Activated T-cell treated with anti-CD3 and anti-CD28 coated beads, Interleukin-2, amount 50 U/mL, for 24 hours (primary cell): ENCODE data around the gene DENND2D.
A peak's percentile ranks its signal among the peaks of the same experiment; 100 is the strongest.

Source experiments
- DNase-seq: peaks from one replicate; pipeline ENCODE4 v3.0.0-alpha.2; 2020
- H3K27ac Mint-ChIP-seq: 2 replicates; pipeline ENCODE4 v1.8.0; 2020; ENCODE audit warnings: mild to moderate bottlenecking, mixed read lengths
- H3K27me3 Mint-ChIP-seq: 2 replicates; pipeline ENCODE4 v1.8.0; 2020; ENCODE audit warnings: mixed read lengths
- H3K36me3 Mint-ChIP-seq: 2 replicates; pipeline ENCODE4 v1.8.0; 2020; ENCODE audit warnings: low read depth, mixed read lengths
- H3K4me1 Mint-ChIP-seq: 2 replicates; pipeline ENCODE4 v1.8.0; 2020; ENCODE audit warnings: low read depth, mixed read lengths
- H3K4me3 Mint-ChIP-seq: 2 replicates; pipeline ENCODE4 v1.8.0; 2020; ENCODE audit warnings: mild to moderate bottlenecking, moderate library complexity, mixed read lengths
- H3K9me3 Mint-ChIP-seq: 2 replicates; pipeline ENCODE4 v1.8.0; 2020; ENCODE audit warnings: mixed read lengths

The DENND2D gene

GRCh38 chr1:111202366-111202706, 1.9 kb upstream of the DENND2D start:
- peaks cover 36% of the 10 kb centered on the region for H3K36me3 Mint-ChIP-seq
- peak overlapping the region; percentile 98 for H3K27ac Mint-ChIP-seq
- H3K27me3 Mint-ChIP-seq, result no peaks in the 10 kb centered on the region
- H3K4me3 Mint-ChIP-seq, result peak overlapping the region; percentile 96
- DNase-seq, result no peak
- H3K4me1 Mint-ChIP-seq, result peaks cover 58% of the 10 kb centered on the region
- H3K9me3 Mint-ChIP-seq, result no peaks in the 10 kb centered on the region

DNA sequence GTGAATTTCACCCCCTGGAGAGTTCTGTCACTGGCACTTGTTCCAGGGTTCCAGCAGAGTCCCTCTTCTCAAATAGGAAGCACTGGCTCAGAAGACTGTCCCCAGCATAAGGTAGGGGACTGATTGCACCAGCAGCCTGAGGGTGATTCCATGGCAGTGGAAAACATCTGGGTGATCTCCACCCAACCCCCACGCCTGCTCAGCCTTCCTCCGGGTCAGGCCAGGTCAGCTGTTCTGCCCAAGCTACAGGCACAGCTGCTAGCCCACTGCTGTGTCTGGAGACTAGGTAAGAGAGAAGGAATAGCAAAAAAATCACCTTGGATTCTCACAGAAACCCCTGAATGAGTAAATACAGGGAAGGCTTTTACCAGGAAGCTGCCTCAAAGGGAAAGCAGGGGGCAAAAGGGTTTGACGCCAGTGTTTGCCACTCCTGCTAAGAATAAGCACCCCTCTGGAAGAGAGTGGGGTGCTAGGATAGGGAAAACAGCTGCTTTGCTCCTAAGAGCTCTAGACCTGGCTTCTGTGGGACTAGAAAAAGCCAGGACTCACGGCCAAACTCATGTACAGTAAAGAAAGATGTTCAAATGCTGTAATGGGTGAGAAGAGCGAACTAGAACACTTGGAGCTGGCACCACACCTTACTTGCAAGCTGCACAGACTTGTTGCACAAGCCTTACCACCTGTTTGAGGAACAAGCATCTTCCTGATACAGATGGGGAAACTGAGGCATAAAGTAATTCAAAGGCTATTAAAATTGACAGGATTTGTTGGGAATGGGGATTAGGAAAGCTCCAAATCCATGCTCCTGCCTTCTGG, 1.0 kb upstream of the DENND2D start:
- no peak for DNase-seq
- Mint-ChIP-seq H3K4me3 (peak overlapping the region; percentile 96), H3K4me1 (peaks cover 63% of the 10 kb centered on the region), H3K27ac (peak overlapping the region; percentile 98), H3K36me3 (peaks cover 45% of the 10 kb centered on the region), H3K27me3 (no peaks in the 10 kb centered on the region), H3K9me3 (no peaks in the 10 kb centered on the region)

- Mint-ChIP-seq H3K9me3 (no peaks in the 10 kb centered on the region), H3K4me3 (peak overlapping the region; percentile 96), H3K27ac (peak overlapping the region; percentile 98), H3K4me1 (peaks cover 65% of the 10 kb centered on the region), H3K36me3 (peaks cover 52% of the 10 kb centered on the region), H3K27me3 (no peaks in the 10 kb centered on the region)
- DNase-seq, result no peak
These were observed 336 bp upstream of the DENND2D start for GRCh38 chr1:111200802-111201161.

DNA sequence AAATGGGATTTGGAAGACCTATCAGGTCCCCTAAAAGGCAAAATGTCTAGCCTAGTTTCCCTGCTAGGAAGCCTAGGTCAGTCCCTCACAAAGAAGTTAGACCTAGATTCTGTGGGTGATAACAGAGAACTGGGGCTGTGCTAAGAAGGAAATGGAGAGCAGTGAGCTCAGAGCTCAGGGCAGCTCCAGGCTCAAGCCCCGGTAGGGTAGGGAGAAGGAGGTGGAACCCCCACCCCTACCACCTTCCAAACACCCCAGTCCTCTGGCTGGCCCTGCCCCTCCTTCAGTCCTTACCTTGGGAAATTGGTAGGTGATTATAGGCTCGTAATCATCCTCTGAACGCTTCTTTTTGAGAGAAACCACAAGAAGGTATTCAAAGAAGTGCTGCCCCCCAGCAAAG, 1.1 kb downstream of the DENND2D start:
- peak overlapping the region; percentile 96 for H3K4me3 Mint-ChIP-seq
- peaks cover 67% of the 10 kb centered on the region for H3K4me1 Mint-ChIP-seq
- H3K36me3 Mint-ChIP-seq, result peaks cover 66% of the 10 kb centered on the region
- H3K9me3 Mint-ChIP-seq, result no peaks in the 10 kb centered on the region
- H3K27me3 Mint-ChIP-seq, result no peaks in the 10 kb centered on the region
- peak; percentile 57 for DNase-seq
- H3K27ac Mint-ChIP-seq, result peak overlapping the region; percentile 98

GRCh38 chr1:111198836-111199235, 1.6 kb downstream of the DENND2D start:
- Mint-ChIP-seq H3K27me3 (no peaks in the 10 kb centered on the region), H3K36me3 (peaks cover 71% of the 10 kb centered on the region), H3K4me3 (peak overlapping the region; percentile 96), H3K27ac (peak overlapping the region; percentile 98), H3K9me3 (no peaks in the 10 kb centered on the region), H3K4me1 (peaks cover 72% of the 10 kb centered on the region)
- peak; percentile 51 for DNase-seq

GRCh38 chr1:111197598-111198284, 2.7 kb downstream of the DENND2D start:
- H3K4me3 Mint-ChIP-seq, result peak overlapping the region; percentile 96
- peaks cover 72% of the 10 kb centered on the region for H3K4me1 Mint-ChIP-seq
- peaks cover 82% of the 10 kb centered on the region for H3K36me3 Mint-ChIP-seq
- no peaks in the 10 kb centered on the region for H3K27me3 Mint-ChIP-seq
- peak; percentile 64 for DNase-seq
- peak overlapping the region; percentile 98 for H3K27ac Mint-ChIP-seq
- H3K9me3 Mint-ChIP-seq, result no peaks in the 10 kb centered on the region

DNA sequence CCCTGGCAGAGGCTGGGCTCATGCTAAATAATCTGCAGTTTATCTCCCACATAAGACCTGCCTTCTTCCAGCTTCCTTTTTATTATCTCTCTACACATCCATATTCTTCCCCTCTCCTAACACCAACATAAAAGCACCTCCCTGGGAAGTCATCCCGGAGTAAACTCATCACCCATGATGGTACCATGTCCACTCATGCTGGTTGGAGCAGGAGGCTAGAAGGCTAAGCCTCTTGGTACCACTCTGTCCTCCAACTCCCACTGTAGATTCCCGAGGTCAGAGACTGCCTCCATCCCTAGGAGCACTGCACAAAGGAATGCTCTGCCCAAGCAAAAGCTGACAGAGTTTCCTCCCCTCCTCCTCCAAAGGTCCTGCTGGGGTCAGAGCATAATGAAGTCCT, 4.2 kb downstream of the DENND2D start:
- peak overlapping the region; percentile 98 for H3K27ac Mint-ChIP-seq
- peak overlapping the region; percentile 96 for H3K4me3 Mint-ChIP-seq
- H3K36me3 Mint-ChIP-seq, result peaks cover 97% of the 10 kb centered on the region

DNA sequence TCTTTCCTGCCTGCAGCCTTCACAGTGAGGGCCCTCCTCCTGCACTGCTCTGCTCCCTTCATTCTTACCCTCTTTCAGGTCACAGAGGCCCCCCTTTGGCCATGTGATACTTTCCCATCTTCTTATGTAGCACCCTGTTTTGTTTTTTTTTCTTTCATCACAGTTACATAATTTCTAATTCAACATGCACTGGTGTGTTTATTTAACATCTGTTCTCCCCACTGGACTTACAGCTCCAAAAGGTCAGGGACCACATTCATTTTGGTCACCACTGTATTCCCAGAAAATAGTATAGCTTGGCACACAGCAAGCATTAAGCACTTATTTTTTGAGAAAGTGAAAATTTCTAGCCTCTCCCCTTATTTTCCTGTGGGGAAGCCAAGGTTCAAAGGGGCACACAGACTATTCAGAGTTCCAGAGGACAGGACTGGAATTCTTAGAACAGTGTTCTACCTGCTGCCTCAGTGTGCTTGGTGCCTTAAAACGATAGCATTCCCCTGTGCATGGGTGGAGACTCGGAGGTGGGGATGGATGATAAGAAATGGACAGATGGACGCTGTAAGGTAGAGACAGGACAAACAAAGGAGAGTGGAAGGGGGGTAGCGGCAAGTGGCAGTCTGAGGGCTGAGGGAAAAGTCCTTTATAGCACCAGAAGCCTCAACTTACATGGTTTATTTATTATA, 5.3 kb downstream of the DENND2D start:
- Mint-ChIP-seq H3K4me3 (peak overlapping the region; percentile 96), H3K27ac (peak overlapping the region; percentile 98), H3K9me3 (no peaks in the 10 kb centered on the region), H3K36me3 (peaks cover 100% of the 10 kb centered on the region), H3K27me3 (no peaks in the 10 kb centered on the region), H3K4me1 (peaks cover 75% of the 10 kb centered on the region)
- no peak for DNase-seq

More for the DNA sequence above, 4.2 kb downstream of the DENND2D start:
- no peak for DNase-seq
- H3K27me3 Mint-ChIP-seq, result no peaks in the 10 kb centered on the region
- no peaks in the 10 kb centered on the region for H3K9me3 Mint-ChIP-seq
- H3K4me1 Mint-ChIP-seq, result peaks cover 72% of the 10 kb centered on the region

GRCh38 chr1:111193712-111194480, 6.5 kb downstream of the DENND2D start:
- Mint-ChIP-seq H3K36me3 (peaks cover 100% of the 10 kb centered on the region), H3K27ac (peak overlapping the region; percentile 98), H3K27me3 (no peaks in the 10 kb centered on the region), H3K4me1 (peaks cover 86% of the 10 kb centered on the region), H3K4me3 (peak overlapping the region; percentile 96), H3K9me3 (no peaks in the 10 kb centered on the region)
- no peak for DNase-seq

GRCh38 chr1:111192658-111193519, 7.6 kb downstream of the DENND2D start:
- Mint-ChIP-seq H3K27ac (peak overlapping the region; percentile 98), H3K9me3 (no peaks in the 10 kb centered on the region), H3K4me1 (peaks cover 96% of the 10 kb centered on the region), H3K4me3 (peak overlapping the region; percentile 96), H3K36me3 (peaks cover 100% of the 10 kb centered on the region), H3K27me3 (no peaks in the 10 kb centered on the region)
- DNase-seq, result no peak

DNA sequence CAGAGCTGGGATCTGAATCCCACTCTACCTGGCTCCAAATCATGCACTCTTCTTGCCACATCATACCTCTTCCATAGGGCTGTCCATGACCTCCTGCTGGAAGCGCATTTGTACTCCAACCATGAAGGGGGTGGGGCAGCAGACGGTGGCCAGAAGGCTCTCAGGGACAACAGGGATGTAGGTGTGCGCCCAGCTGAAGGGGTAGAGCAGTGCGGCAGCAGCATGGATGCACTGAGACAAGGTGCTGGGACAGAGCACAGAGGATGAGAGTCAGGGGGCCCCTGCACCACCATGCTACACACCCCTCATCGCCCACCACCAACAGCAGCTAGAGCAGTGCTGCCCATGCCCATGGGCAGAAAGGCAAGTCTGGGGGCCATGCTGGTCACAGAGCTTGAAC, 8.4 kb downstream of the DENND2D start:
- Mint-ChIP-seq H3K4me1 (peaks cover 96% of the 10 kb centered on the region), H3K27me3 (no peaks in the 10 kb centered on the region), H3K9me3 (no peaks in the 10 kb centered on the region), H3K4me3 (peak overlapping the region; percentile 25), H3K36me3 (peaks cover 100% of the 10 kb centered on the region), H3K27ac (peak overlapping the region; percentile 98)
- DNase-seq, result no peak

DNA sequence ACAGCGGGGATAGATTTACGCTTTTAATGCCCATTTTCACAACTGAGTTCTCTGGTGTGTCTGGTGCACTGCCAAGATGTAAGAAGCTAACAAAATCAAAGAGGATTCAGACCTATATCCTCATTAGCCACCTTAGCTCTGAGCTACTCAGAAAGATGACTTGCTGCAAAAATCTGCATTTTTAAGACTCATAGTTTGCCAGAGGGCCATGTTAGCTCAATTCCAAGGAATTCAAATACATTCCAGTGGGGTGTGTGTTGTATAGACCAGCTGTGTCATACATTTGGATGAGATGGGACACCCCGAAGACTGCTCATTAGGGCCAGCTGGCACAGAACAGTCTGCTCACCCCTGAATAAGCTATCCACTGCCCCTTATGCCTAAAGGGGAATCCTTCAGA, 8.9 kb downstream of the DENND2D start:
- Mint-ChIP-seq H3K9me3 (no peaks in the 10 kb centered on the region), H3K4me1 (peaks cover 96% of the 10 kb centered on the region), H3K27me3 (no peaks in the 10 kb centered on the region), H3K4me3 (no peak overlapping the region), H3K27ac (peak overlapping the region; percentile 98), H3K36me3 (peaks cover 100% of the 10 kb centered on the region)
- DNase-seq, result no peak

GRCh38 chr1:111190931-111191451, 9.5 kb downstream of the DENND2D start:
- Mint-ChIP-seq H3K36me3 (peaks cover 100% of the 10 kb centered on the region), H3K9me3 (no peaks in the 10 kb centered on the region), H3K27ac (peak overlapping the region; percentile 98), H3K4me1 (peaks cover 96% of the 10 kb centered on the region), H3K4me3 (no peak overlapping the region), H3K27me3 (no peaks in the 10 kb centered on the region)
- DNase-seq, result no peak
